GM23338 (cell line): ENCODE data around the gene RAD9B. TPM values are rescaled to one million over a fixed set of nuclear protein-coding genes. Genes with fewer than 3 reads are reported as not detected.
"Not testable (repeated sequence)": the region's sequence is repeated elsewhere in the genome, so short reads cannot be mapped to it uniquely, and the experiment has no call there.

Source experiments
- ATAC-seq: fragments of 200-7000 bp; cut with Tn5 transposase; 3 replicates; pipeline ENCODE4 v1.9.1; 2020
- DNase-seq: peaks from one replicate; pipeline ENCODE4 v3.0.0-alpha.2; 2015; ENCODE audit warnings: low spot score
- H2AFZ ChIP-seq: fragments of 200-600 bp; sonication (generic); 2 replicates; pipeline ENCODE4 v1.8.0; 2016; ENCODE audit warnings: antibody characterized with exemption, mild to moderate bottlenecking, moderate library complexity
- H3F3A ChIP-seq: fragments of 200-600 bp; sonication (generic); replicated peaks from 2 replicates; pipeline ENCODE4 v1.8.0; 2017; ENCODE audit warnings: antibody characterized with exemption, mixed run types, low read depth
- H3K27ac ChIP-seq: fragments of 200-600 bp; sonication (generic); 2 replicates; pipeline ENCODE4 v1.6.1; 2016; ENCODE audit warnings: low read depth
- H3K27me3 ChIP-seq: fragments of 200-600 bp; sonication (generic); 2 replicates; pipeline ENCODE4 v1.8.0; 2016; ENCODE audit warnings: mild to moderate bottlenecking, mixed run types, moderate library complexity; ENCODE audit not compliant: insufficient read depth
- H3K36me3 ChIP-seq: fragments of 200-600 bp; sonication (generic); 2 replicates; pipeline ENCODE4 v1.8.0; 2016; ENCODE audit warnings: mild to moderate bottlenecking; ENCODE audit not compliant: insufficient read depth
- H3K4me1 ChIP-seq: fragments of 200-600 bp; sonication (generic); 2 replicates; pipeline ENCODE4 v1.8.0; 2016; ENCODE audit warnings: mild to moderate bottlenecking, moderate library complexity; ENCODE audit not compliant: insufficient read depth
- H3K4me2 ChIP-seq: fragments of 200-600 bp; sonication (generic); 2 replicates; pipeline ENCODE4 v1.7.1; 2017; ENCODE audit warnings: mixed run types
- H3K4me3 ChIP-seq: fragments of 200-600 bp; sonication (generic); 2 replicates; pipeline ENCODE4 v1.6.1; 2016; ENCODE audit warnings: mixed run types
- H3K79me2 ChIP-seq: fragments of 200-600 bp; sonication (generic); replicated peaks from 2 replicates; pipeline ENCODE4 v1.8.0; 2017; ENCODE audit warnings: mild to moderate bottlenecking; ENCODE audit not compliant: insufficient read depth
- H3K9me2 ChIP-seq: fragments of 200-600 bp; sonication (generic); 2 replicates; pipeline ENCODE4 v1.8.0; 2017; ENCODE audit not compliant: insufficient read depth
- H4K20me1 ChIP-seq: fragments of 200-600 bp; sonication (generic); replicated peaks from 2 replicates; pipeline ENCODE4 v1.8.0; 2017; ENCODE audit warnings: mild to moderate bottlenecking; ENCODE audit not compliant: insufficient read depth
- H3K27ac Mint-ChIP-seq: 2 replicates; pipeline ENCODE4 v1.8.0; 2020; ENCODE audit warnings: inconsistent platforms, mild to moderate bottlenecking, moderate library complexity, mixed read lengths
- H3K27me3 Mint-ChIP-seq: 3 replicates; pipeline ENCODE4 v1.8.0; 2022; ENCODE audit warnings: low read depth, mild to moderate bottlenecking, moderate library complexity, mixed read lengths, inconsistent platforms; ENCODE audit not compliant: insufficient read depth, poor library complexity
- H3K36me3 Mint-ChIP-seq: 3 replicates; pipeline ENCODE4 v1.8.0; 2021; ENCODE audit warnings: low read depth, mild to moderate bottlenecking, inconsistent platforms, moderate library complexity, mixed read lengths
- H3K4me1 Mint-ChIP-seq: 3 replicates; pipeline ENCODE4 v1.8.0; 2020; ENCODE audit warnings: mild to moderate bottlenecking, inconsistent platforms, mixed read lengths
- H3K4me3 Mint-ChIP-seq: 3 replicates; pipeline ENCODE4 v1.8.0; 2021; ENCODE audit warnings: moderate library complexity, mild to moderate bottlenecking, inconsistent platforms, mixed read lengths
- H3K9me3 Mint-ChIP-seq: 3 replicates; pipeline ENCODE4 v1.8.0; 2020; ENCODE audit warnings: moderate library complexity, mild to moderate bottlenecking, inconsistent platforms, mixed read lengths
- CREB1 ChIP-seq: fragments of 250-450 bp; sonication (Bioruptor Pico); IDR thresholded peaks from 2 replicates; pipeline ENCODE4 v1.5.0; 2020; ENCODE audit warnings: low read depth, mild to moderate bottlenecking, moderate library complexity
- CTCF ChIP-seq, 2 experiments: fragments of 200-600 bp in 1 of 2; sonication (generic) in 1 of 2; conservative IDR thresholded peaks; 2 replicates each; pipeline versions ENCODE4 v1.5.1 to v1.6.1; 2016 to 2017; ENCODE audit warnings: antibody characterized with exemption in 2 of 2, low read depth in 2 of 2, mild to moderate bottlenecking in 2 of 2, moderate library complexity in 1 of 2
- EZH2 ChIP-seq: fragments of 200-600 bp; sonication (generic); IDR thresholded peaks from one replicate; pipeline ENCODE4 v1.8.0; 2017; ENCODE audit warnings: antibody characterized with exemption, mild to moderate bottlenecking, low read depth; ENCODE audit not compliant: unreplicated experiment
- EZH2phosphoT487 ChIP-seq: fragments of 200-600 bp; sonication (generic); IDR thresholded peaks from one replicate; pipeline ENCODE4 v1.8.1; 2018; ENCODE audit warnings: antibody characterized with exemption; ENCODE audit not compliant: unreplicated experiment
- JUNB ChIP-seq: IDR thresholded peaks from one replicate; pipeline ENCODE4 v1.6.1; 2016; ENCODE audit warnings: antibody characterized with exemption; ENCODE audit not compliant: unreplicated experiment
- NANOG ChIP-seq: IDR thresholded peaks from 2 replicates; pipeline ENCODE4 v1.6.1; 2016; ENCODE audit warnings: antibody characterized with exemption, borderline replicate concordance
- POLR2AphosphoS5 ChIP-seq: IDR thresholded peaks from 2 replicates; pipeline ENCODE4 v1.6.1; 2016; ENCODE audit warnings: antibody characterized with exemption, low read depth
- REST ChIP-seq: IDR thresholded peaks from one replicate; pipeline ENCODE4 v1.6.1; 2018; ENCODE audit warnings: antibody characterized with exemption; ENCODE audit not compliant: unreplicated experiment
- STAT1 ChIP-seq: IDR thresholded peaks from one replicate; pipeline ENCODE4 v1.6.1; 2016; ENCODE audit warnings: antibody characterized with exemption; ENCODE audit not compliant: unreplicated experiment
- ZNF114 ChIP-seq: fragments of 250-450 bp; sonication (Bioruptor Pico); IDR thresholded peaks from 2 replicates; pipeline ENCODE4 v1.5.0; 2020; ENCODE audit warnings: mild to moderate bottlenecking, moderate library complexity
- ZNF331 ChIP-seq: fragments of 250-450 bp; sonication (Bioruptor Pico); IDR thresholded peaks from 2 replicates; pipeline ENCODE4 v1.5.0; 2020; ENCODE audit warnings: low read depth, mild to moderate bottlenecking, moderate library complexity
- ZNF462 ChIP-seq: fragments of 250-450 bp; sonication (Bioruptor Pico); IDR thresholded peaks from 2 replicates; pipeline ENCODE4 v1.5.0; 2020; ENCODE audit warnings: mild to moderate bottlenecking, moderate library complexity
- polyA plus RNA-seq: library from polyadenylated mRNA; unstranded; fragments of >200 nt; fragmentation: Nextera tagmentation; extraction: Ambion mirVana; gene quantifications from 2 replicates; pipeline ENCODE4 v1.2.1, GENCODE V29; 2016
- total RNA-seq: library from RNA; depleted of rRNA; stranded (reverse); fragments of >200 nt; shearing (Covaris generic); gene quantifications from 2 replicates; pipeline ENCODE4 v1.2.3, GENCODE V29; 2014

RAD9B gene
- total and polyA plus RNA-seq, 2 experiments from 2014 or later = not detected

- not testable (repeated sequence) for H3K4me3 ChIP-seq, H3K36me3 ChIP-seq, H3K27ac Mint-ChIP-seq, H3K4me1 ChIP-seq, DNase-seq, H3K9me3 Mint-ChIP-seq, H3K4me3 Mint-ChIP-seq, H3K9me2 ChIP-seq, H2AFZ ChIP-seq, H3F3A ChIP-seq, H3K4me2 ChIP-seq, ATAC-seq, H3K27me3 ChIP-seq, H3K27ac ChIP-seq
- peaks cover 43% of the 10 kb centered on the region for H3K36me3 Mint-ChIP-seq
- H3K79me2 ChIP-seq = peaks cover 68% of the 10 kb centered on the region
- peaks cover 19% of the 10 kb centered on the region for H4K20me1 ChIP-seq
- H3K27me3 Mint-ChIP-seq = peaks cover 21% of the 10 kb centered on the region
- H3K4me1 Mint-ChIP-seq = peaks cover 16% of the 10 kb centered on the region
These were observed 36.4 kb upstream of the RAD9B start for GRCh38 chr12:110465765-110466164.

- peak overlapping the region; percentile 100 for H3K4me3 Mint-ChIP-seq
- H3K4me1 Mint-ChIP-seq = peaks cover 16% of the 10 kb centered on the region
- H3K36me3 Mint-ChIP-seq = peaks cover 46% of the 10 kb centered on the region
- Histone ChIP-seq H3K4me3 (peak overlapping the region; percentile 70; the same call in 1 of the 2 replicates), H3K4me2 (peak overlapping the region; percentile 79), H3K9me2 (no peaks in the 10 kb centered on the region), H3K27ac (no peak overlapping the region), H3K36me3 (peaks cover 8% of the 10 kb centered on the region), H3K27me3 (no peaks in the 10 kb centered on the region), H3K79me2 (peaks cover 64% of the 10 kb centered on the region), H3F3A (0 out of 2 replicates have a peak, but pooled peaks cover 3% of the 10 kb centered on the region), H3K4me1 (peaks cover 6% of the 10 kb centered on the region), H4K20me1 (peaks cover 12% of the 10 kb centered on the region), H2AFZ (no peak overlapping the region)
- no peaks in the 10 kb centered on the region; the same call in 2 of the 3 replicates for H3K9me3 Mint-ChIP-seq
- TF ChIP-seq NANOG = no peak
- TF ChIP-seq ZNF331 (CRISPR knock-in tag) = no peak
- TF ChIP-seq JUNB = no peak
- no peak for TF ChIP-seq REST
- TF ChIP-seq EZH2 = no peak
- no peak for TF ChIP-seq CTCF (conservative IDR thresholded peaks at IDR 0.05; ENCODE audit: low read depth in 2 of 2)
- TF ChIP-seq CREB1 (CRISPR knock-in tag) = no peak
- TF ChIP-seq ZNF114 = no peak
- no peak for TF ChIP-seq EZH2phosphoT487
- no peak for TF ChIP-seq POLR2AphosphoS5
- no peak for TF ChIP-seq STAT1
- no peak for TF ChIP-seq ZNF462 (CRISPR knock-in tag)
- peaks cover 21% of the 10 kb centered on the region for H3K27me3 Mint-ChIP-seq
- no peak overlapping the region; the same call in 1 of the 2 replicates for H3K27ac Mint-ChIP-seq
- DNase-seq (no peak), ATAC-seq (no peak)
These were observed 35.3 kb upstream of the RAD9B start for GRCh38 chr12:110466791-110467190.
